T-helper 17 cell (primary cell): Measurements from ENCODE around the gene THAP4. TPM values are rescaled to one million over a fixed set of nuclear protein-coding genes. Genes with fewer than 3 reads are reported as not detected.
"Not testable (repeated sequence)": the region's sequence is repeated elsewhere in the genome, so short reads cannot be mapped to it uniquely, and the experiment has no call there.

Source experiments
- ATAC-seq: fragments of 150-1000 bp; cut with Tn5 transposase; 2 replicates; pipeline ENCODE4 v1.10.0; 2021; ENCODE audit warnings: mild to moderate bottlenecking, moderate library complexity
- DNase-seq, 3 donors: peaks; one replicate each; pipeline versions ENCODE4 v3.0.0 to v3.0.0-alpha.2; 2020 to 2021
- H3K9me3 ChIP-seq: one replicate; pipeline ENCODE4 v1.7.0; 2013; ENCODE audit warnings: low read length, mild to moderate bottlenecking; ENCODE audit not compliant: control insufficient read depth, poor library complexity, severe bottlenecking
- H3K27ac Mint-ChIP-seq: one replicate; pipeline ENCODE4 v1.8.0; 2022; ENCODE audit warnings: mild to moderate bottlenecking, moderate library complexity, mixed read lengths
- H3K27me3 Mint-ChIP-seq: one replicate; pipeline ENCODE4 v1.8.0; 2022; ENCODE audit warnings: mixed read lengths
- H3K36me3 Mint-ChIP-seq: one replicate; pipeline ENCODE4 v1.8.0; 2022; ENCODE audit warnings: low read depth, mixed read lengths
- H3K4me1 Mint-ChIP-seq: one replicate; pipeline ENCODE4 v1.8.0; 2022; ENCODE audit warnings: mild to moderate bottlenecking, mixed read lengths
- H3K4me3 Mint-ChIP-seq: one replicate; pipeline ENCODE4 v1.8.0; 2022; ENCODE audit warnings: mild to moderate bottlenecking, moderate library complexity, mixed read lengths
- total RNA-seq, 4 donors: library from RNA in 2 of 4; stranded (reverse) in 2 of 4; gene quantifications; one replicate each; pipeline ENCODE4 v1.2.3 and lab custom pipeline; 2022 to 2026

The THAP4 gene
- total RNA-seq, 2 donors from 2014 or later = 28.0 to 36.9 TPM

- H3K27ac Mint-ChIP-seq = peak overlapping the region; percentile 67
- no peak overlapping the region for H3K4me3 Mint-ChIP-seq
- H3K9me3 ChIP-seq = no peaks in the 10 kb centered on the region
- H3K27me3 Mint-ChIP-seq = no peaks in the 10 kb centered on the region
- H3K4me1 Mint-ChIP-seq = peaks cover 9% of the 10 kb centered on the region
- H3K36me3 Mint-ChIP-seq = no peaks in the 10 kb centered on the region
- DNase-seq (no peak), ATAC-seq (no peak)
Observed at GRCh38 chr2:241672243-241673188, 35.6 kb upstream of the THAP4 start.

DNA sequence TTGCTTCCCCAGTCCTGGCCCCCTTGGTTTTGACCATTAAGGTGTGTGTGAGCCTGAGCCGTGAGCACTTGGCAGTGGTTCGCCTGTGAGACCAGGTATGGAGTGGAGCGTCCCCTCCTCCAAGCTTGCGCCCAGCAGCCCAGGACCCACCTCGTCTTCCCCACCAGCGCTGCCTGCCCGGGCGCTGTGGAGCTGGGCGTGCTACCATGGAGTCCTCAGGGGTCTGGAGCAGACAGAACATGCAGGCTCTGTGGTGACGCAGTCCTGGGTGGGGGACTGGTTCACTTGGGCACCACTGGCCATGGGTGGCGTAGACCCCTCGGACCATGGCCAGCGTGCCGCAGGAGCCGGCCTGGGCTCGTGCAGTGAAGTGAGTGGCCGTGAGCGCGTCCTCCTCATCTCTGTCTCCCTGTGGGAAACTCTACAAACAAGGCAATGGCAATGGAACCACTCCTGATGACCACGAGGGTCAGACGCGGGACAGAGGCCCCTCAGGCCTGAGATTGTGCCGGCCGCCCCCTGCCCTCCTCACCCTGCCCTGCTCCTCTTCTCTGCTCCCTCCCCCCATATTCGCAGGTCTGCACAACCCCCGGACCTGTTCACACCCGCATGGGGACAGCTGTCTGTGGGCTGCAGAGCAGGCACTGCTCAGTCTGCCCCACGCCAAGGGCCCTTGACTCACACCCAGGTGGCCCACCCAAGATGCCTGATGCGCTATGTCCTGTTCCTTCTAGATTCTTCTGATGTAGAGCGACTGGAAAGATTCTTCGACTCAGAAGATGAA is 34.7 kb upstream of the THAP4 start:
- H3K9me3 ChIP-seq = no peaks in the 10 kb centered on the region
- Mint-ChIP-seq H3K27me3 (no peaks in the 10 kb centered on the region), H3K4me3 (no peak overlapping the region), H3K4me1 (peaks cover 9% of the 10 kb centered on the region), H3K36me3 (no peaks in the 10 kb centered on the region), H3K27ac (no peak overlapping the region)
- no peak for ATAC-seq
- DNase-seq = no peak

GRCh38 chr2:241670333-241671110 is 33.6 kb upstream of the THAP4 start:
- Mint-ChIP-seq H3K4me3 (no peak overlapping the region), H3K27me3 (no peaks in the 10 kb centered on the region), H3K4me1 (peaks cover 9% of the 10 kb centered on the region), H3K36me3 (no peaks in the 10 kb centered on the region), H3K27ac (peak overlapping the region; percentile 34)
- DNase-seq (no peak), ATAC-seq (no peak)
- H3K9me3 ChIP-seq = no peaks in the 10 kb centered on the region

- H3K9me3 ChIP-seq = no peaks in the 10 kb centered on the region
- ATAC-seq (no peak), DNase-seq (no peak)
- Mint-ChIP-seq H3K4me3 (no peak overlapping the region), H3K4me1 (peaks cover 11% of the 10 kb centered on the region), H3K27me3 (no peaks in the 10 kb centered on the region), H3K27ac (peak overlapping the region; percentile 11), H3K36me3 (no peaks in the 10 kb centered on the region)
Observed at GRCh38 chr2:241668839-241669238, 31.9 kb upstream of the THAP4 start.

GRCh38 chr2:241668354-241668753 is 31.4 kb upstream of the THAP4 start:
- Mint-ChIP-seq H3K27me3 (no peaks in the 10 kb centered on the region), H3K4me1 (peaks cover 6% of the 10 kb centered on the region), H3K36me3 (no peaks in the 10 kb centered on the region), H3K4me3 (no peak overlapping the region), H3K27ac (peak overlapping the region; percentile 11)
- no peak for ATAC-seq
- no peaks in the 10 kb centered on the region for H3K9me3 ChIP-seq
- no peak for DNase-seq

- no peak overlapping the region for H3K4me3 Mint-ChIP-seq
- no peak for ATAC-seq
- no peaks in the 10 kb centered on the region for H3K36me3 Mint-ChIP-seq
- DNase-seq = no peak
- no peak overlapping the region for H3K27ac Mint-ChIP-seq
- peaks cover 4% of the 10 kb centered on the region for H3K4me1 Mint-ChIP-seq
- H3K27me3 Mint-ChIP-seq = no peaks in the 10 kb centered on the region
- H3K9me3 ChIP-seq = no peaks in the 10 kb centered on the region
Observed at GRCh38 chr2:241666627-241667400, 29.9 kb upstream of the THAP4 start.

DNA sequence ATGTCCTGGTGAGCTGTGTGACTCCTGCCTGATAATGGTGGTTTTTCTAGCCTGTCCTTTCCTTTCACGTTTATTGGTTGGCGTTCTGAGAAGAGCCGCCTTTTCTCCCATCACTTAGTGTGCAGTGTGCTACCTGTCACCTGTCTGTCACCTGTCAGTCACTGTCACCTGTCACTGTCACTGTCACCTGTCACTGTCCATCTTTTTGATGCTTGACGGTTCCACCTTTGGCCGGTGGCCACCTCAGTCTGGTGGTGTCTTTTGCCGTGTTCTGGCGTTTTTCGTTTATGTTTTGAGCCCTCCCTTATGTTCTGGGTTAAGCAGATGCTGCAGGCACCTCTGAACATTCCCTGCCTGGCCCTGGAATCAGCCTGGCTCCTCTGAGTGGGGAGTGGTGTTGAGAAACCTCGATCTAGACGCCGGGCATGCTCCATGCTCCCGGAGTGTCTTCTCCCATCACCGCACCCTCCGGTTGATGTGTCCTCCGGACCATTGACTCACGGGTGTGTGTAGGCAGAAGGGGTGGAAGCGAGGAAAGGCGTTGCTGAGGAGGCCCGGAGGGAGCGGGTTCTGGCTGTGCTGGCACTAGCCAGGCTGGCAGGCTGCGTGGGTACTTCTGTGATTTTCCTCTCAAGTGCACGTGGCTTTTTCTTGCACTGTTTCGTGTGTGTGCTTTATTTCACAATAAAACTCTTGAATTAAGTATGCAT is 28.9 kb upstream of the THAP4 start:
- Mint-ChIP-seq H3K4me1 (peaks cover 6% of the 10 kb centered on the region), H3K4me3 (no peak overlapping the region)

DNA sequence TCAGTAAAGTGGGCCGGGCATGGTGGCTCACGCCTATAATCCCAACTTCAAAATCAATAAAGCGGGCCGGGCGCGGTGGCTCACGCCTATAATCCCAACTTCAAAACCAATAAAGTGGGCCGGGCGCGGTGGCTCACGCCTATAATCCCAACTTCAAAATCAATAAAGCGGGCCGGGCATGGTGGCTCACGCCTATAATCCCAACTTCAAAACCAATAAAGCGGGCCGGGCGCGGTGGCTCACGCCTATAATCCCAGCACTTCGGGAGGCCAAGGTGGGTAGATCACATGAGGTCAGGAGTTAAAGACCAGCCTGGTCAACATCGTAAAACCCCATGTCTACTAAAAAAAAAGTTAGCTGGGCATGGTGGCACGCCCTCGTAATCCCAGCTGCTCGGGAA is 25.8 kb upstream of the THAP4 start:
- not testable (repeated sequence) for H3K4me1 Mint-ChIP-seq, H3K27me3 Mint-ChIP-seq, H3K9me3 ChIP-seq, DNase-seq, H3K36me3 Mint-ChIP-seq, H3K27ac Mint-ChIP-seq, H3K4me3 Mint-ChIP-seq, ATAC-seq

More for the DNA sequence above, 28.9 kb upstream of the THAP4 start:
- DNase-seq (no peak), ATAC-seq (no peak)
- no peaks in the 10 kb centered on the region for H3K27me3 Mint-ChIP-seq
- peak overlapping the region; percentile 74 for H3K27ac Mint-ChIP-seq
- H3K36me3 Mint-ChIP-seq = no peaks in the 10 kb centered on the region
- no peaks in the 10 kb centered on the region for H3K9me3 ChIP-seq

DNA sequence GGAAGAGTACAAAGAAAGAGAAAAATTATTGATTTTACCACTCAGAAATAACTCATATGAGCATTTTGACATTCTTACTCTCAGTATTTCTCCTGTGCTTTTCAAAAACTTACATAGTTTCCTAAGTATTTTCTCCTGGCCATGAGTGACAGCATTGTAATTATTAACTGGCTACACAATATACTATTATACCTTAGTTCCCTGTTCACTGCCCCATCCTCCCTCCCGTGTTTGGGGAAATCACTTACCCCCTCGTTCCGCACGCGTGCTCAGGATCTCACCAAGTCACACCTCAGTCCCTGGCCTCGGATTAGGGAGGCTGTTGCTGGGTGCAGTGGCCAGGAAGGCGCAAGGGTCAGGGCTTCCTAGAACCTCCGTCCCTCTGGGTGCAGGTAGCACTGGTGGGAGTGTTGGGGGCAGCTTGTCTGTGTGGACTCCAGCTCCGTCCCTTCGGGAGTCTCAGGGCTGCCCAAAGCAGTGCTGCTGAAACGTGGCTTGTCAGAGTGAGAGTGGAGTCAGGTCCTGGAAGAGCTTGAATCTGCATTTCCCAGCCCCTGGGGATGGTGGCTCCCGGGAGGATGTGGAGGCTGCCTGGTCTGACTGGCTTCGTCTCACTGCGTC is 23.7 kb upstream of the THAP4 start:
- no peaks in the 10 kb centered on the region for H3K9me3 ChIP-seq
- H3K27ac Mint-ChIP-seq = no peak overlapping the region
- no peak for ATAC-seq
- peaks cover 6% of the 10 kb centered on the region for H3K4me1 Mint-ChIP-seq
- no peaks in the 10 kb centered on the region for H3K27me3 Mint-ChIP-seq
- peaks cover 11% of the 10 kb centered on the region for H3K36me3 Mint-ChIP-seq
- DNase-seq = no peak
- H3K4me3 Mint-ChIP-seq = no peak overlapping the region

- ATAC-seq (peak; percentile 49), DNase-seq (no peak)
- Mint-ChIP-seq H3K4me1 (peaks cover 3% of the 10 kb centered on the region), H3K27ac (no peak overlapping the region), H3K4me3 (no peak overlapping the region), H3K36me3 (peaks cover 13% of the 10 kb centered on the region), H3K27me3 (no peaks in the 10 kb centered on the region)
- no peaks in the 10 kb centered on the region for H3K9me3 ChIP-seq
Observed at GRCh38 chr2:241659150-241659739, 22.3 kb upstream of the THAP4 start.

DNA sequence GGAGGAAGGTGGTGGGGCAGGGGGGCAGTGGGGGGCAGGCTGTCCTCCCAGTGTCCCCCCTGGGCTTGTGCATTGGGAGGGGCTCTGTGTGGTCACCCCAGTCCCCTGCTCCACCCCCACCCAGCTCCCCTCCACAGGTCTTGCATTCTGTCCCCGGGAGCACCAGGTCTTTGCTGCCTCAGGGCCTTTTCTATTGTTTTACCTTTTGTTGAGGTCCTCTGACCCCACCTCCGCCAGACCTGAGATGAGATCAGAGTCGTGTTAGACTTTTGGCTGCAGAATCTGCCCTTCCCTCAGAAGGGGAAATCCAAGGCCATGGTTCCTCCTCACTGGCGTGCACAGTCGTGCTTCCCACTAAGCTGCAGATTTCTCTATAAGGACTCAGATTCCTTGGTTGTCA is 21.3 kb upstream of the THAP4 start:
- DNase-seq (no peak), ATAC-seq (no peak)
- H3K27me3 Mint-ChIP-seq = no peaks in the 10 kb centered on the region
- H3K4me3 Mint-ChIP-seq = no peak overlapping the region
- peaks cover 3% of the 10 kb centered on the region for H3K4me1 Mint-ChIP-seq
- no peaks in the 10 kb centered on the region for H3K9me3 ChIP-seq
- H3K27ac Mint-ChIP-seq = no peak overlapping the region
- H3K36me3 Mint-ChIP-seq = peaks cover 13% of the 10 kb centered on the region
